GM18861 (cell line): ENCODE results near the gene DCAKD.

Experiments
- ATAC-seq: cut with Tn5 transposase; IDR thresholded peaks from one replicate; pipeline ENCODE4 v1.9.1; 2021; ENCODE audit not compliant: unreplicated experiment

DCAKD gene

DNA sequence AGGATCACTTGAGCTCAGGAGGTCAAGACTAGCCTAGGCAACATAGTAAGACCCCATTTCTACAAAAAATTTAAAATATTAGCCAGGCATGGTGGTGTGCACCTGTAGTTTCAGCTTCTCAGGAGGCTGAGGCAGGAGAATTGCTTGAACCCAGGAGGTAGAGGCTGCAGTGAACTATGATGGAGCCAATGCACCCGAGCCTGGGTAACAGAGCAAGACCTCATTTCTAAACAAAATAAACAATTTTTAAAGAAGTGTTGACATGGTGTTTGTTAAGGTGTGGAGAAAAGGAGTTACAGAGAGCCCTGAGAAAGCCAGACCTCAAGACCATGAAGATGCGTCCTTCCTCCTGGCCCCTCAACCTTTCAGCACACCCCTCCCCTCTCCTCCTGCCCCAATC, 45.7 kb downstream of the DCAKD start:
- no peak for ATAC-seq

DNA sequence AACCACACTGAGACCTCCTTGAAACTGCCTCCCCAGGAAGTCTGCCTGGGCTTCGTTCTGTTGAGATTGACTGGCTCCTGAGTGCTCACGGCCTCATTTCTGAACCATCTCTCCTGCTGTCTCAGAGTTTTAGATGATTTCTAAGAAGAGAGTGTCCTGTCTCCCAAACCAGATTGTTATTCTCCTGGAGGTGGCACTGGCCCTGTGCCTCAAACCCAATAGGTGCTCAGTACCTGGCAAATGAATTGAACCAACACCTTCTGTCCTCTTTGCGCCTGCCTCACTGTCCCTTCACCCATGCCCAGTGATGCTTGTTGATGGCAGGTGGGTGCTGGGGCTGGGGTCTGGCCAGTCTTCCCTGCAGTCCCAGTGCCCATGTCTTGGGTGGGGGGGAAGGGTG, 47.0 kb downstream of the DCAKD start:
- no peak for ATAC-seq

DNA sequence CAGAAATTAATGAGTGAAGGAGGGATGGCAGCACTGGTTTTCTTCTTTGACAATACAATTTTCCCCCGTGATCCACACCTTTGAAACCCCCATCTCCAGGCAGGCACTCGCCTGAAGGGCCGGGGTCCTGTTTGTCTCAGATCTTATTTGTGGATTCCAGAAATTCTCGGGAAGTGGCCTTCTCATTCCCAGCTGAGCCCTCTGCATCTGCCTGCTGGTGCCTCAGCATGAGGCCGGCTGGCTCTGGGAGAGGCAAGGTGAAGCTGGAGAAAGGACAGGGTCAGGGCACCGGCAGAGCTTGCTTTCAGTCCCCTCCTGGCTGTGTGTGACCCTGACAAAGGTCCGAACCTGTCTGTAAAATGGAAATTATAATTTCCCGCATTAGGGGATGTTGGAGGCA, 47.6 kb downstream of the DCAKD start:
- ATAC-seq: no peak

DNA sequence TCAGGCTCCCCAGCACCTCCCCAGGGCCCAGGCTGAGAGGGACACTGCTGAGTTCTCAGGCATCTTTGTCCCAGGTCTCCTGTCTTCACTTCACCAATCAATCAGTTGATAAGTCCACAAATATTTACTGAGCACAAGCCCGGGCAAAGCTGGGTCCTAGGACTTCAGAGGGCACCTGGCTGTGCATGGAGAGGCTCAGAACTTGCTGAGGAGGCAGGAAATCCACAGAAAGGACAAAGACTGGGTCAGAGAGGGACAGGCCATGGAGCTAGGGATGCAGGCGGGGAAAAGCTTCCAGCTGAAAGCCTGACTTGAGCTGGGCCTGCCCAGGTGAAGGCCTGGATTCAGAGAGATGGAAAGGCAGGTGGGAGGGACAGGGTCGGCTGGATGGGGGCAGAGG, 50.1 kb downstream of the DCAKD start:
- no peak for ATAC-seq

DNA sequence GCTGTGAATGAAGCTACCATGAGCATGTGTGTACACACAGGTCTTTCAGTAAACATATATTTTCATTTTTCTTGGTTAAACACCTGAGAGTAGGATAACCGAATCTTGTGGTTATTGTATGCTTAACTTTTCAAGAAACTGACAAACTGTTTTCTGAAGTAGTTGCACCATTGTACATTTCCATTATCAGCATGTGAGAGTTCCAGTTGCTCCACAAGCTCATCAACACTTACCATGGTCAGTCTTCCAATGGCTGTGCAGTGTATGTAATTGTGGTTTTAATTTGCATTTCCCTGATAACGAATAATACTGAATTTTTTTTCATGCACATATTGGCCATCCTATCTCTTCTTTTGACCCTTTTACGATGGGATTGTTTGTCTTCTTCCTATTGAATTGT, 52.0 kb downstream of the DCAKD start:
- ATAC-seq: no peak

DNA sequence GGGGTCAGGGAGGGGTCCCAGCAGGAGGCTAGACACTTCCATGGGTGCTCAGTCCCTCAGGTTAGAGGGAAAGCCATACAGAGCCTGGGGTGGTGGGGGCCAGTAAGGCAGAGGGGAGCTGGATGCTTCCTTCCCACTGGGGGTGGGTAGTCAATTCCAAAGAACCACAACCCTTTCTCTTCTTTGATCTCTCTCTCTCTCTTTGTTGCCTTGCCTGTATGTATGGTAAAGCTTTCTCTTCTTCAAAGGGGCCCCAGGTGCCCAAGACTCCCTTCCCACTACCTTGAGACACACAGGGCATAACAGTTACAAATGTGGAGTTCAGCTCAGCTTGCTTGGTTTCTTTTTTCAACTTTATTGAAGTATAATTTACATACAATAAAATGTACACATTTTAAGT, 52.8 kb downstream of the DCAKD start:
- ATAC-seq: no peak

DNA sequence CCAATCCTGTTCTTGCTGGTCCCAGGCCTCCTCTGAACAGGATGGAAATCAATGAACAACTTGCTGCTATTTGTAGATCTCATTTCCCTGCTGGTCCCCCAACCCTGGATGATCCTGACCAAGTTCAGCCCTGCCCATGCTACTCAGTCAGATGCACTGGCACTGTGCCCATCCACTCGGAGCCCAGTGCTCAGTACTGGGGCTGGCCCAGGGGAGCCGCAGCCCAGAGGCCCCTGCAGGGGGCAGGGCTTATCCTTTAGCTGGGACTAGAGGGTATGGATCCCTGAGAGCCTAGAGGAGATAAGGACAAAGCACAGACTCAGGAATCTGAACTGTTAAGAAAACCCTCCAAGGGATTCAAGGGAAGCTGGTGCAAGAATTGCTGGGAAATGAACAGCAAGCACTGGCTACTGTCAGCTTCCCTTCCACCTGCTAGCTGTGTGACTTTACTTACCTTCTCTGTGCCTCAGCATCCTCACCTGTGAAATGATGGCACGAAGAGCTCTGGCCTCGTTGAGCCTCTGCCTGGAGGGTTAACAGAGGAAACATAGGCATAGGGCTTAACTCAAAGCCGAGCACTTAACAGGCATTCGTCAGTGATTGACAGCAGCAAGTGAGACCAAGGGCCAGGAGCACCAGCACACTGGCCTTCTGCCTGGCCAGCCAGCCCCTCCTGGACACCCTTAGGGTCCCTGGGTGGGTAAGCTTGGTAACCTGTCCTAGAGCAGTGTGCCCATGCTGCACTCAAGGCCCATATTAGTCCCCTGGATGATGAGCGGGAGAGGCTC, 53.5 kb downstream of the DCAKD start:
- ATAC-seq: no peak

DNA sequence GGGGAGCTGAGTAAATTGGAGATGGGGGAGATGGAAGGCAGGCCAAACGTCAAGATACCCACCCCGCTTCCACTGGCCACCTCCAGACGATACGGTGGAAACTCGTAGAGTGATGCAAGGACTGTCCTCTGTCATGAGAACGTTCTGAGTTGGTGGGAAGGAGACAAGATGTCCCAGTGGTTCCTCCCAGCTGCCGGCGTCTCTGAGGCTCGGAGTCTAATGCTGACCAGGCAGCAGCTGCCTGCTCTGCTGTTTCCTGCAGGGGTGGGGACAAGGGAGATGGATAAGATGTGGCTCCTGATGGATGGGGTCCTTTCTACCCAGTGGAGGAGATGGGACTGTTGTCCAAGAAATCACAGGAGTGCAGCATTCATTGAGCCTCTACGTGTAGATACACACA, 55.1 kb downstream of the DCAKD start:
- ATAC-seq: no peak

DNA sequence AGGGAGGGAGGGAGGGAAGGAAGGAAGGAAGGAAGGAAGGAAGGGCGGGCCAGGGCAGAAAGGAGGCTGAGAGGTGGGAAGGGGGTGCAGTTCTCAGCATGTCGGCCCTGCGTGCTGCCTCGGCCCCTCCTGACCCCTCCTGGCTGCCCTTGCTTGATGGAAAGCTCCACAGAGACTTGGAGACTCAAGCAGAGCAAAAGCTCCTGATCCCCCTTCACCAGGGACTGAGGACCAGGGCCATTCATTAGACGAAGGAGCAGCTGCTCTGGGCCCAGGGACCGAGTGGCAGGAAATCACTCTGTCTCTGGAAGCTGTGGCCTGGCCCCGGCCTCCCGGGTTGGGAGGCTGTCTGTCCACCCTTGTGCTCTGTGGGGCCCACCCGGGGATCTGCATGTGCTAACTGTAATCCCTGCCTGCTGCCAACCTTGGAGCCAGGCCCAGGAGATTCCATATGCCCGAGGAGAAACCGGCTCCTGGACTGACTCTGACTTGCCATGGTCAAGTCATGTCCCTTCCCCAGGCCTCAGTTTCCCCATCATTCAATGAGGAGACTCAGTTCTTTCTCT, 55.9 kb downstream of the DCAKD start:
- no peak for ATAC-seq

DNA sequence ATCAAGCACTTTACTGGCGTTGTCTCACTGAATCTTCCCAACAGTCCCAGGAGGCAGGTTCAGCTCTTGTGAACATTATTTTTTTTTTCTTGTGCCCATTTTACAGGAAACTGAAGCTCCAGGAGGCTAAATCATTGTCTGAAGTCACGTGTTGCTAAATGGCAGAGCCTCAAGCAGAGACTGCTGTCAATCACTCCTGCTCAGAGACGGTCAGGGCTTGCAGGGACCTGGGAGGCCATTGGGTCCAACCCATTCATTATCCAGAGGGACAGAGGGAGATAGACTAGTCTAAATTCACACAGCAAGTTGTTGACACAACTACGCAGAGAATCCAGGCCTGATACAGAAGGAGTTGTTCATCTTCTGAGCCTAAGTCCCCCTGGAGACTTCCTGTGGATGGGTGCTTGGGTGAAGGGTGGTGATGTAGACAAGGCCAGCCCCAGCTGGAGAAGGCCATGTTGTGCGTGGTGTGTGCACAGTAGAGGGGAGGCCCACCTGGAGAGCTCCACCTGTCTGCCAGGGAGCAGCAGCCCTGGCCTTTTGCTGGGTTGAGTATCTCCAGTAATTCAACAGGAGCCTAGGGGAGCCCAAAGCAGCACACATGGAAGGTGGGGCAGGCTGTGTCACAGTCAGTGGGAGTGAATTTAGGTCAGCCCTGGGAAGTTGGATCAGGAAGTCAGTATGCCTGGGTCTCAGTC, 59.0 kb downstream of the DCAKD start:
- no peak for ATAC-seq

DNA sequence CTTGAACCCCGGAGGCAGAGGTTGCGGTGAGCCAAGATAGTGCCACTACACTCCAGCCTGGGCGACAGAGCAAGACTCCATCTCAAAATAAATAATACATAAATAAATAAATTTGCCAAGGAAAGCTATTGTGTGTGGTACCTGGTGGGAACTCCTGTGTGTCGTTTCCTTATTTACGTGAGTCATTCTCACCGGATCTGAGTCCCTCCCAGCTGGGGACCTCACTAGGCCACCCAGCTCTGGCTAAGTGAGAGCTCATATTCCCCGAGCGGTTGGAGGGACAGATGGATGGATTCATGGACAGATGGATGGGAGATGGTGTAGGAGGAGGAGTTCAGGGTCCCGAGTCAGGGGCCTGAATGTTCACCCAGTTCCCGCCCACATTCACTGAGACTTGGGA, 60.4 kb downstream of the DCAKD start:
- ATAC-seq: no peak

DNA sequence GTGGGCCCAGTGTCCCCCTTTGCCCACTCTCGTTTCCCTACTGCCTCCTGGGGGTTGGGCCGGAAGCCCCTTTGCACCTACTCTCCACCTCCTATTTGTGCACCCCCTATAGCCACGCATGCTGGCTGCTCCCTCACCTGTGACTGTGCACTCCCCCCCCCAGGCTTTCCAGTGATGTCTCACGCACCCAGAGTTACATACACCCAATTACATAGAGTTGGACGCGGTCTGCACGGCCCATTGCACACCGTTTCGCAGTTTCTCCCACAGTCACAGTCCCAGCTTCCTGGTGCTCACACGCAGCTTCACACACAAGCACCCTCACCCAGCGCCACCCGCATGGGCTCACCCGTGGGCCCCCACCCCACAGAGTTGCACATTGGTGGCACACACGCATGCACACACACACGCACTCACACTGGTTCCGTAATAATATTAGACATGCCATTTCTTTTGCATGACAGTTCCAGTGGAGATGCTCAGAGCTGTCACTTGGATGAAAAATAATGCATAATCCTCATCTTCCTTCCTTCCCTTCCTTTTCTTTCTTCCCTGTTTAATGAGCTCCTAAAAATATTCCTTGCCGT, 61.8 kb downstream of the DCAKD start:
- ATAC-seq: no peak

DNA sequence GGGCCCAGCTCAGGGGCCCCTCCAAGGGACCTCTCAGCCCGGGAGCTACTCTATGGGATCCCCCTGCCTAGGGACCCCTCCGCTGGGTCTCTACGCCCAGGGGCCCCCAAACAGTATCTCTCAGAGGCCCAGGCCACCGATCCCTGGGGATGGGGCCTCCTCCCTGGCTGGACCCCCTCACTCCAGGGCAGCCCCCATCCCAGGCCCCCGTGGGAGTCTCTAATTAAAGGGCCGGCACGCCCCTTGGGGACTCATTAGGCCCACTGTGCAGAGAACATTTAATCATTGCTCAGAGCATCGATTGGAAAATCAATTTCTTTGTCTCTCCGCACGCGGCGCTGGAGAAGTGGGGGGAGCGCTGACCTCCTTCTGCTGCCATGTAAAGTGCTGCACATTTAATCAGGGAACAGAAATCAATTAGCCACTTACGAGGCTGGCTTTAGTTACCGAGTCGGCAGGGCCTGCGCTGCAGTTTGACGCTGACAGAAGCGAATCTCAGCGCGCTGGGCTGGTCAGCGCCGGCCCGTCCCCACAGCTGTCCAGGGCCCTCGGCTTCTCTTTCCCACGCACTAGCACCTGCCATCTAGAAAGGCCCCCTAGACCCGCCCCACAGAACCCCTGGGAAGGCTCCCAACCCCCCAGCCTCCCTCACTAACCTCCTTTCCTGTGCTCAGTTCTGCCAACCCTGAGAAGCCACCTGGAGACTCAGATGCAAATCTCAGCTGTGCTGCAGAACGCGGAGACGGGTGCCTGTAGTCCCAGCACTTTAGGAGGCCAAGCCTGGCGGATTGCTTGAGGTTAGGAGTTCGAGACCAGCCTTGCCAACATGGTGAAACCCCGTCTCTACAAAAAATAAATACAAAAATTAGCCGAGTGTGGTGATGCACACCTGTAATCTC, 63.1 kb downstream of the DCAKD start:
- ATAC-seq: no peak

DNA sequence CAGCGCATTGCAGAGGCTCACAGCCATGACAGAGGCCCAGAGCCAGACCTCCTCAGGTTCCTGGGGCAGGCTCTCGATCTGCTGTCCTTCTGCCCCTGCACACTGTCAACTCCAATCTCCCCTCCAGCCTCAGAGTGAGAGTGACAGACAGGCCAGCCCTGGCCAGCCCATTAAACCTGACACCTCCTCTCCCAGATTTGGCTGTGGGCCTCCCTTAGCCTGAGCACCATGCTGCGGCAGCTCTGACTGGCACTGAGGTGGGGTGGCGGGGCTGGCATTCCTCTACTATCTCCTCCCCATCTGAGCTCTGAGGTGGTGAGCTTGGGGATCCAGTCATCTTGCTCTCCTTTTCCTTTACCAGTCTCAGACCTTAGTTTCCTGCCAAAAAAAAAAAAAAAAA, 67.9 kb downstream of the DCAKD start:
- no peak for ATAC-seq

DNA sequence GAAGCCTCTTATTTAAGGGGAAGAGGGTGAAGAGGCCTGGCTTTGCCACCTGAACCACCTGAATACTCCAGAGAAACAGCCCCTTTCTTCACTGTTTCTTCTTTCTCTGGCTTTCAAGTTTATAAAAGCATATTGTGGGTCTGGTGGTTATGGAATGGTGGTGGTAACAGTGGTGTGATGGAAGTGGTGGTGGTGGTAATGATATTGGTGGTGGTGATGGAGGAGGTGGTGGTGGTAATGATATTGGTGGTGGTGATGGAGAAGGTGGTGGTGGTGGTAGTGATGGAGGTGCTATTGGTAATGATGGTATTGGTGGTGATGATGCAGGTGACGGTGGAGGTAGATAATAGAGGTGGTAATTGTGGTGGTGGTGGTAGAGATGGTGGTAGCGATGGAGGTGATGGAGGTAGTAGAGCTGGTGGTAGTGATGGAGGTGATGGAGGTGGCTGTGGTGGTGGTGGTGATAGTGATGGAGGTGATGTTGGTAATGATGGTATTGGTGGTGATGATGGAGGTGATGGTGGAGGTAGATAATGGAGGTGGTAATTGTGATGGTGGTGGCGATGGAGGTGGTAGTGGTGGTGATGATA, 69.2 kb downstream of the DCAKD start:
- ATAC-seq: no peak

DNA sequence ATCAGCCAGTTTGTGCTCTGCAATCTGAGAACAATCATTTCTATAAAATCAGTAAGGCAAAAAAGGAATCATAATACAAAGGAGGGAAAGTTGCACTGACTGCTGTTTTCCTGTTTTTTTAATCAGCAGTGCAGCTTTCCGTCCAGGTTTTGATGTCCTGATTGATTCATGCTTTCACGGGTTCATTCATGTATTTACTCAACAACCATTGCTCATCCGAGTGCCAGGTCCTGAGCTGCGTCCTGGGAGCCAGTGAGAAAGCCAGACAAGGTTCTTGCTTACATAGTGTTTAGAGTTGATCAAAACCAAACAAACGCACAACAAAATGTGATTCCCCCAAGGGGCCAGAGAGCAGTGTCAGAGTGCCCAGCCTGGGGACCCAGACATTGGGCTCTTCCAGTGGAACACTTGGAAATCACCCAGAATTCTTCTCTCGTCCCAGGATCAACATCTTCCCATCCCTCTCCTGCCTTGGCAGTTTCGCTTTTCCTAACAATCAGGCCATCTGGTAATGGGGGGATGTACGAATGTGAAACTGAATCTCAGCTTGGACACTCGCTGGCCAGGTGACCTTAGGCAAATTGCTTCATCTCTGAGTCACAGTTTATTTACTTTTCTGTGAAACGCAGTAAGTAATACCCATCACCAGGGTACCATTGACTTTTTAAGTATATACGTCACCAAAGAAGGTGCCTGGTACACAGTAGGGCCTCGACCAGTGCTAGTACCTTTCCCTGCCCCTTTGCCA, 70.0 kb downstream of the DCAKD start:
- no peak for ATAC-seq

DNA sequence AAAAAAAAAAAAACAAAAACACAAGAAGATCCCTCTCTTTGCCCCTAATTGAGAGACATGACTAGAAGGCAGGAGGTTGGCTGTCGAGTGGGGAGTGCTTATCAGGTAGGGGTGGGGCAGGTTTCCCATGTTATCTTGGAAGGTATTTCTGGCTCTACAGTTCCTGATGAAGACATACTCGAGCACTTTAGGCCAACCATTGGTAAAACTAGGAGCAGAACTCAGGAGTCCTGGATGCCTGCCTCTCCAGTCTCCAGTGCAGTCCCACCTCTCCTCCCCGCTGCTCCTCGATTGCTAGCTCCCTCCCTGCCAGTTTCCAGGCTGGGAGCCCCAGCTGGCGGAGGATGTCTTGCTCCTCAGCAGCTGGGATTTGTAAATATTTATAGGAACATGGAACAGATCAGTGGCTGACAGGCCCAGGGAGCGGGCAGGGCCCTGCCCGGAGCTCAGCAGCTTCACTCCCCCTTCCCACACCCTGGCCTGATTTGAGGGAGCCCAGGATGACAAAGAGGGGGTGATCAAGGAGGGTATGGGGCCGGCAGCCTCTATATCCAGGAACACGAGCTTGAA, 71.9 kb downstream of the DCAKD start:
- ATAC-seq: no peak

DNA sequence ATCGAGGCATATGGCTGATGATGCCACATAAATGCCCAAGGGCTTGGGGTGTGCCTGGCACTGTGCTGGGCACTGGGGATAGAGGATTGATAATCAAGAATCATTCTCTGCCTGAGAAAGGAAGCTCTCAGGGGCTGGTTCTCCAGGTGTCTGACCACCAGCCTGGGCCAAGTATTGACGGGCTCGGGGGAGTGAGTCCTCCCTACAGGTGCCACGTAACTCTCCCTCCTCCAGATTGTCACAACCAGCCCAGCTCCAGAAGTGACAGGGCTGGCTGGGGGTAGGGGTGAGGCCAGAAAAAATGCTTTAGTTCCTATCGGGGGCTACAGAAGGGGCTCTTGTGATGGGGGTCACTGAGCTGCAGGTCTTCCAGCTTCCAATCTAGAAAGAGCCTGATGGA, 72.6 kb downstream of the DCAKD start:
- no peak for ATAC-seq

DNA sequence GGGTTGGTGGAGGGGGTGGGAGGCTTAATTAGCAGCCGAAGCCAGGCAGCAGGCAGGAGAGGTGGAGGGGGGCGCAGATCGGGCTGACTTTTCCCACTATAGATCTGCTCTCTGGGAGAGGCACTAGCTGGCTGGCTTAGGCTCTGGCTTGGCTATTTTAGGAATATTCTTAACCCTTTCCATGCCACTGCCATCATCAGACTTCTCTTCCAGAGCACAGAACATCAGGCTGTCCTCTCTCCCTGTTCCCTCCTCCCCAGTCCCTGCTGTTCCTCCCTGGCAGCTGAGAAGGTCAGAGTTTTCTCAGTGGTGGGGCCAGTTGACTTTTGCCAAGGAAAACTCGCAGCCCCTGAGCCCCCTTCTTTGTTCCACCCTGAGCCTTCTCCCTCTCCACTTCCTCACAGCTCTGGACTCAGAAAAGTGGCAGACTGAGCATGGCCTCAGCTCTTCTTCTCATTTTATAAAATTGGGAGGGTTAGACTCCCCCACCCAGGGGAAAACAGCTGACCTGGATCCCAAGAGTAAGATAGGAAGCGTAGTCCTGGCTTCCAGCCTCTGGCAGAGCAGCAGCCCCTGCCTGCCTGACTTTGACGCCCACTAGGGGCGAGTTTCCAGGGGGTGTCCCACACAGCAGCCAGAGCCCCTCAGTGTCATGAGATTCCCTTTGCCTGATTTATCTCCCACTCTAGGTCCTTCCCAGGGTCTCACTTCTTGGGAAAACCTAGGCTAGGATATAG, 73.5 kb downstream of the DCAKD start:
- ATAC-seq: no peak
